Activated T-helper 2 cell treated with anti-CD3 and anti-CD28 coated beads, Interferon-gamma antibody, Interleukin-2, Interleukin-4, amounts not matched to agents 10 μg/mL and 5 μg/mL and 100 μg/mL, durations not matched to agents 14 hours and 24 hours and 36 hours (primary cell): ENCODE measurements around the gene IL10. TPM values are rescaled to one million over a fixed set of nuclear protein-coding genes. Genes with fewer than 3 reads are reported as not detected.

Source experiments
- DNase-seq: peaks from one replicate; pipeline ENCODE4 v3.0.0; 2021; ENCODE audit warnings: low spot score
- H3K27ac Mint-ChIP-seq: one replicate; pipeline ENCODE4 v1.8.0; 2021; ENCODE audit warnings: mixed read lengths
- H3K27me3 Mint-ChIP-seq: one replicate; pipeline ENCODE4 v1.8.0; 2021; ENCODE audit warnings: low read depth, mixed read lengths
- H3K36me3 Mint-ChIP-seq: one replicate; pipeline ENCODE4 v1.8.0; 2021; ENCODE audit warnings: low read depth, mixed read lengths
- H3K4me1 Mint-ChIP-seq: one replicate; pipeline ENCODE4 v1.8.0; 2021; ENCODE audit warnings: low read depth, mixed read lengths
- H3K4me3 Mint-ChIP-seq: one replicate; pipeline ENCODE4 v1.8.0; 2021; ENCODE audit warnings: low read depth, mild to moderate bottlenecking, moderate library complexity, mixed read lengths
- H3K9me3 Mint-ChIP-seq: one replicate; pipeline ENCODE4 v1.8.0; 2021; ENCODE audit warnings: mixed read lengths
- intact Hi-C: fragments of 100-400 bp; cut with micrococcal nuclease; formaldehyde crosslinking; loops from one replicate; pipeline ENCODE4 v1.15.1; 2023
- total RNA-seq: library from RNA; stranded (reverse); gene quantifications from 2 replicates; pipeline ENCODE4 v1.2.3, GENCODE V29; 2022

The IL10 gene
- total RNA-seq, 1 donor from 2014 or later = 5.8 TPM

GRCh38 chr1:206735553-206736031 lies 36.7 kb downstream of the IL10 start:
- Mint-ChIP-seq H3K36me3 (peaks cover 80% of the 10 kb centered on the region), H3K4me3 (no peak overlapping the region), H3K27ac (no peak overlapping the region), H3K9me3 (no peaks in the 10 kb centered on the region), H3K4me1 (peaks cover 56% of the 10 kb centered on the region), H3K27me3 (no peaks in the 10 kb centered on the region)
- no peak for DNase-seq
- intact Hi-C loops = no loop called here

- peaks cover 47% of the 10 kb centered on the region for H3K4me1 Mint-ChIP-seq
- peak; percentile 63 for DNase-seq
- H3K4me3 Mint-ChIP-seq = no peak overlapping the region
- H3K27ac Mint-ChIP-seq = peak overlapping the region; percentile 40
- H3K27me3 Mint-ChIP-seq = no peaks in the 10 kb centered on the region
- peaks cover 90% of the 10 kb centered on the region for H3K36me3 Mint-ChIP-seq
- intact Hi-C loops = loop anchor here (1.0 kb wide), 1 partner anchor 74 kb away; no protein-coding TSS in a partner anchor
- no peaks in the 10 kb centered on the region for H3K9me3 Mint-ChIP-seq
Observed at GRCh38 chr1:206734499-206735142, 37.7 kb downstream of the IL10 start.

DNA sequence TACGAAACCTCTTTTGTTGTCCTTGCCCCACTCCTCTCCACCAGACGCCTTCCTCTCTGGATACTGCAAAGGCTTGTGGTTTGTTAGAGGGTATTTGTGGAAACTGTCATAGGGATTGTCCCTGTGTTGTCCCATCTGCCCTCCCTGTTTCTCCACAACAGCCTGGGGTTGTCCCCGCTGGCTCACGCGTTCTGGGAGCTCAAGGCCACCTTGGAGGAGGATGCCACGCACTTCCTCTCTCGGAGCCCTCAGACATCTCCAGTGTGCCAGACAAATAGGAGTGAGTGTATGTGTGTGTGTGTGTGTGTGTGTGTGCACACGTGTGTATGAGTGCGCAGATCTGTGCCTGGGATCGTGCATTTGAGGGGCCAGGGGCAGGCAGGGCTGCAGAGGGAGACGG lies 39.3 kb downstream of the IL10 start:
- peaks cover 86% of the 10 kb centered on the region for H3K36me3 Mint-ChIP-seq
- H3K9me3 Mint-ChIP-seq = no peaks in the 10 kb centered on the region
- intact Hi-C loops = no loop called here
- no peak for DNase-seq
- H3K4me1 Mint-ChIP-seq = peaks cover 37% of the 10 kb centered on the region
- no peak overlapping the region for H3K4me3 Mint-ChIP-seq
- no peaks in the 10 kb centered on the region for H3K27me3 Mint-ChIP-seq
- H3K27ac Mint-ChIP-seq = peak overlapping the region; percentile 21

DNA sequence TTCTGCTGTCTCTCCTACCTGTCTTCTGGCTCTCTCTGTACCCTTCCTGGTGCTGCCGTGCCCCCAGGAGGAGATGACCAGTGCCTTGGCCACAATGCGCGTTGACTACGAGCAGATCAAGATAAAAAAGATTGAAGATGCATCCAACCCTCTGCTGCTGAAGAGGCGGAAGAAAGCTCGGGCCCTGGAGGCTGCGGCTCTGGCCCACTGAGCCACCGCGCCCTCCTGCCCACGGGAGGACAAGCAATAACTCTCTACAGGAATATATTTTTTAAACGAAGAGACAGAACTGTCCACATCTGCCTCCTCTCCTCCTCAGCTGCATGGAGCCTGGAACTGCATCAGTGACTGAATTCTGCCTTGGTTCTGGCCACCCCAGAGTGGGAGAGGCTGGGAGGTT lies 39.8 kb downstream of the IL10 start:
- Mint-ChIP-seq H3K36me3 (peaks cover 81% of the 10 kb centered on the region), H3K4me1 (peaks cover 32% of the 10 kb centered on the region), H3K4me3 (no peak overlapping the region), H3K27ac (no peak overlapping the region), H3K9me3 (no peaks in the 10 kb centered on the region), H3K27me3 (no peaks in the 10 kb centered on the region)
- no peak for DNase-seq
- intact Hi-C loops = no loop called here

- no peak overlapping the region for H3K27ac Mint-ChIP-seq
- H3K4me1 Mint-ChIP-seq = peaks cover 37% of the 10 kb centered on the region
- intact Hi-C loops = loop anchor here (5.0 kb wide), 2 partner anchors 92 to 253 kb away; partner anchors contain the start of gene DYRK3
- no peaks in the 10 kb centered on the region for H3K27me3 Mint-ChIP-seq
- H3K4me3 Mint-ChIP-seq = no peak overlapping the region
- no peak for DNase-seq
- H3K36me3 Mint-ChIP-seq = peaks cover 54% of the 10 kb centered on the region
- no peaks in the 10 kb centered on the region for H3K9me3 Mint-ChIP-seq
Observed at GRCh38 chr1:206729507-206729906, 42.8 kb downstream of the IL10 start.

- Mint-ChIP-seq H3K4me1 (peaks cover 37% of the 10 kb centered on the region), H3K9me3 (no peaks in the 10 kb centered on the region), H3K27ac (no peak overlapping the region), H3K27me3 (no peaks in the 10 kb centered on the region), H3K36me3 (peaks cover 49% of the 10 kb centered on the region), H3K4me3 (no peak overlapping the region)
- intact Hi-C loops = loop anchor here (5.0 kb wide), 2 partner anchors 92 to 253 kb away; partner anchors contain the start of gene DYRK3
- no peak for DNase-seq
Observed at GRCh38 chr1:206729050-206729449, 43.2 kb downstream of the IL10 start.

DNA sequence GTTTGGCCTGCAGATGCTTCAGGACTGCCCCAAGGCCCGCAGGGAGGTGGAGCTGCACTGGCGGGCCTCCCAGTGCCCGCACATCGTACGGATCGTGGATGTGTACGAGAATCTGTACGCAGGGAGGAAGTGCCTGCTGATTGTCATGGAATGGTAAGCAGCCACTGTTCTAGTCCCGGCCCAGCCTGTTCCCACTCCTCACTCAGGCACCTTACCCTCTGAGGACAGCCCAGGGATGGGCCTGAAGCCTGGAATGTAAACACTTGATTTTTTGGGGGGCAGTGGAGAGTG lies 43.7 kb downstream of the IL10 start:
- Mint-ChIP-seq H3K9me3 (no peaks in the 10 kb centered on the region), H3K27ac (no peak overlapping the region), H3K4me1 (peaks cover 41% of the 10 kb centered on the region), H3K36me3 (peaks cover 47% of the 10 kb centered on the region), H3K4me3 (no peak overlapping the region), H3K27me3 (no peaks in the 10 kb centered on the region)
- intact Hi-C loops = loop anchor here (5.0 kb wide), 2 partner anchors 91 to 254 kb away; partner anchors contain the start of gene DYRK3
- DNase-seq = no peak

DNA sequence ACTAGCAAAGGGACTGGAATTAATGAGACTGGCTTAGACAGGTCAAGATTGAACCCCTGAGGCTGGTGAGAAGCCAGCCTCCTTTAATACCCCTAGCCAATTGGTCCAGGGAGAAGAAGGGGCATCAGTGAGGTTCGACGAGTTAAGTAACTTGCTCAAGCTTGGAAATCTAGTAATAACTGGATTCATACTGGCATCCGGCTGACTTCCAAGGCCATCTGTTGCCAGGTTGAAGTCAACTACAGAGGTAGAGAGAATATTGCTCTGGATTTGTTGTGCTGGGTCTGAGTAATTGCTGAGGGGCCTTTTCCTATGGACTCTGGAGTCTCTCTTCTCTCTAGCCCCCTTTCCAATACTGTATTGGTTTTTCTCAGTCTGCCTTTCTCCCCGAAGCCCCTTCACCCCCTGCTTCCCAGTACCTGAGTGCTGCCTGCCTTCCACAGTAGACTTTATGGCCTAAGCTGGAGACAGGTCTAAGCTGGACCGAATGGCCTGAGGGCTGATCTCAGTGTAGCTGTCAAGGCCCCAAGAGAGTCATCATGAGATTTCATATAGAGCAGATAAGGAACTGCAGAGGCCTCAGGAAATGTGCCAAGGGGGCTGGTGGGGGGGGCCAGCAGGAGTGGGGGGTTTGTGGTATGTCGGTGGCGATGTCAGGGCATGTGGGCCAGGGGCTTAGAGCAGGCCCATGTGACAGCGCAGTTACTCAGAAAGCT lies 44.2 kb downstream of the IL10 start:
- Mint-ChIP-seq H3K4me3 (no peak overlapping the region), H3K9me3 (no peaks in the 10 kb centered on the region), H3K4me1 (peaks cover 41% of the 10 kb centered on the region), H3K27me3 (no peaks in the 10 kb centered on the region), H3K27ac (peak overlapping the region; percentile 69), H3K36me3 (peaks cover 44% of the 10 kb centered on the region)
- DNase-seq = no peak
- intact Hi-C loops = loop anchor here (5.0 kb wide), 2 partner anchors 91 to 254 kb away; partner anchors contain the start of gene DYRK3

GRCh38 chr1:206725109-206725963 lies 47.0 kb downstream of the IL10 start:
- Mint-ChIP-seq H3K27ac (no peak overlapping the region), H3K4me1 (peaks cover 52% of the 10 kb centered on the region), H3K27me3 (no peaks in the 10 kb centered on the region), H3K36me3 (peaks cover 18% of the 10 kb centered on the region), H3K4me3 (no peak overlapping the region), H3K9me3 (no peaks in the 10 kb centered on the region)
- intact Hi-C loops = loop anchor here (1.0 to 5.0 kb wide), 3 partner anchors 88 to 257 kb away; partner anchors contain the start of gene DYRK3
- peak; percentile 45 for DNase-seq

DNA sequence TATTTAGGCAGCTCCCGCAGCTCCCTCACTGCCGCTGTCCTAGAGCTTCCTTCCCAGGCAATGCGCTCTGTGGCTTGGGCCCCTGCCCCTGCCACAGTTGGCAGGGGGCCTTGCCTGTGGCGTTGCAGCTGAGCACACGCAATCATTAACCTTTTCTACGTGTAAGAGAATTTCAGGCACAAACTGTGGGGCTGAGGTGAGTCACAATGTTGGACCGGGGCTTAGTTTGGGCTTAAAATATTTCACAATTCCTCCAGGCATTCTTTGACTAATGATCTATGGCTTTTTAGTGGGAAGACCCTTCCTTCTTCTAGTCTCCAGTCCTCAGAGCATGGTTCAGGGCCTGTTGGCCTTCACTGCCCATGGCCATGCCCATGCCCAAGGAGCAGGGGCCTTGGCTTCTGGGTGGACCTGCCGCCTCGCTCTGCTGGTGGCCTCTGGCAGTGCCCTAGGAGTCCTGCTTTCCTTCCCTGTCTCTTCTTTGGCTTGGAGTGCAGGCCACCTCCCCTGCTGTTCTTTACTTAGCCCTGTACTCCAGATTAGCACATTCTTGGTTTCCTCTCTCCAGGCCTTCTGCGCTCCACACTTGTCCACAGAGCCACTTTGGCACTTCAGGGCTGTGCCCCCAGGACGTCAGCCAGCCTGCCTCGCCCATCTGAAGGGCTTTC lies 48.4 kb downstream of the IL10 start:
- intact Hi-C loops = no loop called here
- peaks cover 4% of the 10 kb centered on the region for H3K36me3 Mint-ChIP-seq
- no peak overlapping the region for H3K27ac Mint-ChIP-seq

DNA sequence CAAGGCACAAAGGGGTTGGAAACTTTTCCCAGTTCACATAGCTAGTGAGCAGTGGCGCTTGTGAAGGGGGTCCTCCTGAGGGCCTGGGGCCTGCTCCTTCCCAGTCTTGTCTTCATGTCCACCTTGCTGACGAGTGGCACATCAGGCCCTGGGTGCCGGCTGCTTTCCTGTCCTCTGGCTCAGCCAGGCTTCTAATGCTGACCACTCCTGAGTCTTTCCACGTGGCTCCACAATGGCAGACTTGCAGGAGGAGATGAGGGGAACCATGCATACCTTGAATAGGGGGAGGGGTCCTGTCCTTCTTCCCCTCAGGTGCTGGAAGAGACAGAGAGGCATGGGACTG lies 48.9 kb downstream of the IL10 start:
- no peaks in the 10 kb centered on the region for H3K36me3 Mint-ChIP-seq
- no peak for DNase-seq
- no peak overlapping the region for H3K4me3 Mint-ChIP-seq
- peaks cover 58% of the 10 kb centered on the region for H3K4me1 Mint-ChIP-seq
- intact Hi-C loops = no loop called here
- no peak overlapping the region for H3K27ac Mint-ChIP-seq
- no peaks in the 10 kb centered on the region for H3K27me3 Mint-ChIP-seq
- no peaks in the 10 kb centered on the region for H3K9me3 Mint-ChIP-seq

More for the DNA sequence above, 48.4 kb downstream of the IL10 start:
- peaks cover 54% of the 10 kb centered on the region for H3K4me1 Mint-ChIP-seq
- no peak for DNase-seq
- H3K9me3 Mint-ChIP-seq = no peaks in the 10 kb centered on the region
- H3K4me3 Mint-ChIP-seq = no peak overlapping the region
- no peaks in the 10 kb centered on the region for H3K27me3 Mint-ChIP-seq

DNA sequence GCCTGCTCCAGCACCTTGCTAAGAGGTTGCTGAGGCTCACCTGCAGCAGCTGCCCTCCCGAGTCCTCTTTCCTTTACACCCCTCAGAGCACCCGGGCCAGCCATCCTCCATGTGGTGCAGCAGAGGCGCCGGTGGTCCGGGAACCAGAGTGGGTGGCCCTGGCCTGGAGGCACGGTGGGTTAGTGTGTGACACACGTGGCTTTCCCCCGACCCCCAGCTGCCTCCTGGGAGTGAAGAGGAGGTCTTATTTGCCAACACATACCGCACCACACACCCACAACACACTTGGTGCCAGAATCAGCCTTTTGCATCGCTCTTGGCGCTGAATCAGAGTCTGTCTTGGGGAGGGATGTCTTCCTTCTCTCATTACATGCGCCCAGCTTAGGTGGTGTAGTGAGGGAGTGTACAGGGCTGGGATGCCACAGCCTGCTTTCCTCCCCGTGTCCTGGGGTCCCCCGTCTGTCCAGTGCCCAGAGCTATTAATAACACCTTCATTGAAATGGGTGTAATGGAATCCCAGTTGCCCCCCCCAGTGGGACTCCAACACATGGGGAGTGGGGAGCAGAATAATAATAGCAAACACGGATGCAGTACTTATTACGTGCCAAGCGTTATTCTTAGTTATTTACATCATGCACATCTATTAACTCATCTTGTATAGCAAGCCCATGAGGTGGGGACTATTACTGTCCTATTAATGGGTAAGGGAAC lies 49.4 kb downstream of the IL10 start:
- no peaks in the 10 kb centered on the region for H3K9me3 Mint-ChIP-seq
- no peak overlapping the region for H3K4me3 Mint-ChIP-seq
- no peaks in the 10 kb centered on the region for H3K27me3 Mint-ChIP-seq
- H3K4me1 Mint-ChIP-seq = peaks cover 56% of the 10 kb centered on the region
- intact Hi-C loops = no loop called here
- H3K36me3 Mint-ChIP-seq = no peaks in the 10 kb centered on the region
- DNase-seq = no peak
- H3K27ac Mint-ChIP-seq = no peak overlapping the region
